MM.1S (cell line): ENCODE data around the gene NDFIP1.

Source experiments
- DNase-seq: peaks from one replicate; pipeline ENCODE4 v3.0.0-alpha.2; 2015
- H2AFZ ChIP-seq: fragments of 300-600 bp; sonication (generic); 2 replicates; pipeline ENCODE4 v1.6.0; 2016; ENCODE audit warnings: antibody characterized with exemption, low read length
- H3F3A ChIP-seq: fragments of 300-600 bp; sonication (generic); 2 replicates; pipeline ENCODE4 v1.6.1; 2016; ENCODE audit warnings: mild to moderate bottlenecking, antibody characterized with exemption, low read length, moderate library complexity, mixed read lengths; ENCODE audit not compliant: insufficient read depth
- H3K27ac ChIP-seq: fragments of 300-600 bp; sonication (generic); 2 replicates; pipeline ENCODE4 v1.5.1; 2016; ENCODE audit warnings: mild to moderate bottlenecking, low read length
- H3K27me3 ChIP-seq: fragments of 300-600 bp; sonication (generic); replicated peaks from 2 replicates; pipeline ENCODE4 v1.6.0; 2016; ENCODE audit warnings: low read length; ENCODE audit not compliant: insufficient read depth
- H3K36me3 ChIP-seq: fragments of 300-600 bp; sonication (generic); replicated peaks from 2 replicates; pipeline ENCODE4 v1.6.1; 2016; ENCODE audit warnings: mild to moderate bottlenecking, low read length, mixed read lengths; ENCODE audit not compliant: insufficient read depth
- H3K4me1 ChIP-seq: fragments of 300-600 bp; sonication (generic); 2 replicates; pipeline ENCODE4 v1.6.1; 2016; ENCODE audit warnings: low read length, mixed read lengths
- H3K4me2 ChIP-seq: fragments of 300-600 bp; sonication (generic); 2 replicates; pipeline ENCODE4 v1.6.0; 2016; ENCODE audit warnings: low read depth, low read length
- H3K4me3 ChIP-seq: fragments of 300-600 bp; sonication (generic); 2 replicates; pipeline ENCODE4 v1.5.1; 2016; ENCODE audit warnings: low read length, mixed read lengths
- H3K79me2 ChIP-seq: fragments of 300-600 bp; sonication (generic); 2 replicates; pipeline ENCODE4 v1.6.1; 2016; ENCODE audit warnings: mixed run types, low read length, mixed read lengths
- H3K9ac ChIP-seq: fragments of 300-600 bp; sonication (generic); 2 replicates; pipeline ENCODE4 v1.6.1; 2016; ENCODE audit warnings: low read length, mixed read lengths
- H3K9me2 ChIP-seq: fragments of 300-600 bp; sonication (generic); replicated peaks from 2 replicates; pipeline ENCODE4 v1.6.1; 2016; ENCODE audit warnings: mild to moderate bottlenecking, low read length, mixed read lengths; ENCODE audit not compliant: insufficient read depth
- H3K9me3 ChIP-seq: fragments of 300-600 bp; sonication (generic); replicated peaks from 2 replicates; pipeline ENCODE4 v1.6.1; 2016; ENCODE audit warnings: mild to moderate bottlenecking, low read length, mixed read lengths; ENCODE audit not compliant: insufficient read depth
- H4K20me1 ChIP-seq: fragments of 300-600 bp; sonication (generic); 2 replicates; pipeline ENCODE4 v1.6.1; 2016; ENCODE audit warnings: mild to moderate bottlenecking, low read length, moderate library complexity, mixed read lengths; ENCODE audit not compliant: insufficient read depth
- EZH2 ChIP-seq: fragments of 300-600 bp; sonication (generic); optimal IDR thresholded peaks from 2 replicates; pipeline ENCODE3; 2017; ENCODE audit warnings: low read depth, mild to moderate bottlenecking, antibody characterized with exemption, low read length, mixed read lengths
- EZH2phosphoT487 ChIP-seq: fragments of 300-600 bp; sonication (generic); IDR thresholded peaks from 2 replicates; pipeline ENCODE4 v1.6.1; 2018; ENCODE audit warnings: antibody characterized with exemption, low read length
- TF ChIP-seq, protein P1 (sequence below): fragments of 300-600 bp; sonication (generic); IDR thresholded peaks from 2 replicates; pipeline ENCODE4 v1.5.1; 2016; ENCODE audit warnings: antibody characterized with exemption, low read length, mixed read lengths

The NDFIP1 gene

GRCh38 chr5:142193114-142193428 lies 84.5 kb downstream of the NDFIP1 start:
- Histone ChIP-seq H3K4me2 (no peak overlapping the region), H3K9ac (no peak overlapping the region), H3K36me3 (no peaks in the 10 kb centered on the region)

DNA sequence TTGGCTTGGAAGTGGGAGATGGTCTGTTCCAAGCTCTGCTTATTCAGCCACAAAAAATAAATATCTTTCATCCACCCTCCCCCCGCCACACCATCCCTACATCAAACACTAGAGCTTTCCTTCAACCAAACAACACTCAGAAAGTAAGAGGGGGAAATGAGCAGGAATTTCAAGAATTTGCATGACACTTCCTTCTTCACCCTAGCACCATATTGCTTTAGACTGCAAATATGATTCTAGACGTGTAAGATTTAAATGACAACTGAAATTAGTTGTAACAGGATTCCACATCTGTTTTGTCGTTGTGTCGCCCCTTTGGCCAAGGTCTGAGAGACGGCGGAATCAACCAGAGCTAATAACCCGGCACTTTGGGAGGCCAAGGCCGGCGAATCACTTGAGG lies 88.5 kb downstream of the NDFIP1 start:
- Histone ChIP-seq H3K9ac (no peak overlapping the region), H3F3A (no peaks in the 10 kb centered on the region), H3K4me3 (no peak overlapping the region), H3K9me2 (no peaks in the 10 kb centered on the region), H3K4me1 (no peaks in the 10 kb centered on the region), H3K79me2 (no peaks in the 10 kb centered on the region), H3K4me2 (no peak overlapping the region), H3K36me3 (no peaks in the 10 kb centered on the region), H4K20me1 (no peaks in the 10 kb centered on the region), H3K9me3 (no peaks in the 10 kb centered on the region), H3K27me3 (no peaks in the 10 kb centered on the region), H3K27ac (no peak overlapping the region), H2AFZ (no peak overlapping the region)
- DNase-seq = no peak
- TF ChIP-seq EZH2 (no peak), EZH2phosphoT487 (no peak)
- TF ChIP-seq, protein P1, sequence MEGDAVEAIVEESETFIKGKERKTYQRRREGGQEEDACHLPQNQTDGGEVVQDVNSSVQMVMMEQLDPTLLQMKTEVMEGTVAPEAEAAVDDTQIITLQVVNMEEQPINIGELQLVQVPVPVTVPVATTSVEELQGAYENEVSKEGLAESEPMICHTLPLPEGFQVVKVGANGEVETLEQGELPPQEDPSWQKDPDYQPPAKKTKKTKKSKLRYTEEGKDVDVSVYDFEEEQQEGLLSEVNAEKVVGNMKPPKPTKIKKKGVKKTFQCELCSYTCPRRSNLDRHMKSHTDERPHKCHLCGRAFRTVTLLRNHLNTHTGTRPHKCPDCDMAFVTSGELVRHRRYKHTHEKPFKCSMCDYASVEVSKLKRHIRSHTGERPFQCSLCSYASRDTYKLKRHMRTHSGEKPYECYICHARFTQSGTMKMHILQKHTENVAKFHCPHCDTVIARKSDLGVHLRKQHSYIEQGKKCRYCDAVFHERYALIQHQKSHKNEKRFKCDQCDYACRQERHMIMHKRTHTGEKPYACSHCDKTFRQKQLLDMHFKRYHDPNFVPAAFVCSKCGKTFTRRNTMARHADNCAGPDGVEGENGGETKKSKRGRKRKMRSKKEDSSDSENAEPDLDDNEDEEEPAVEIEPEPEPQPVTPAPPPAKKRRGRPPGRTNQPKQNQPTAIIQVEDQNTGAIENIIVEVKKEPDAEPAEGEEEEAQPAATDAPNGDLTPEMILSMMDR = no peak

More at GRCh38 chr5:142193114-142193428, 84.5 kb downstream of the NDFIP1 start:
- Histone ChIP-seq H2AFZ (no peak overlapping the region), H3F3A (no peaks in the 10 kb centered on the region), H3K4me3 (no peak overlapping the region), H4K20me1 (no peaks in the 10 kb centered on the region), H3K9me3 (no peaks in the 10 kb centered on the region), H3K4me1 (no peaks in the 10 kb centered on the region), H3K79me2 (no peaks in the 10 kb centered on the region), H3K27me3 (no peaks in the 10 kb centered on the region), H3K9me2 (no peaks in the 10 kb centered on the region), H3K27ac (no peak overlapping the region)
- DNase-seq = no peak
- TF ChIP-seq, protein P1 = no peak
- TF ChIP-seq EZH2phosphoT487 = no peak
- TF ChIP-seq EZH2 = no peak

GRCh38 chr5:142197781-142198180 lies 89.2 kb downstream of the NDFIP1 start:
- H3K4me3 ChIP-seq = no peak overlapping the region
- no peaks in the 10 kb centered on the region for H3K4me1 ChIP-seq
- no peaks in the 10 kb centered on the region for H3K9me3 ChIP-seq
- H3F3A ChIP-seq = no peaks in the 10 kb centered on the region
- H3K27ac ChIP-seq = no peak overlapping the region
- H3K27me3 ChIP-seq = no peaks in the 10 kb centered on the region
- H2AFZ ChIP-seq = no peak overlapping the region
- no peaks in the 10 kb centered on the region for H3K36me3 ChIP-seq
- TF ChIP-seq EZH2phosphoT487 (no peak), EZH2 (no peak)
- TF ChIP-seq, protein P1 = no peak
- no peak overlapping the region for H3K9ac ChIP-seq
- no peak overlapping the region for H3K4me2 ChIP-seq
- no peaks in the 10 kb centered on the region for H3K9me2 ChIP-seq
- no peaks in the 10 kb centered on the region for H3K79me2 ChIP-seq
- H4K20me1 ChIP-seq = no peaks in the 10 kb centered on the region
- DNase-seq = no peak
